Measurements from ENCODE around the gene GPSM1. TPM values are rescaled to one million over a fixed set of nuclear protein-coding genes. Genes with fewer than 3 reads are reported as not detected.
A peak's percentile ranks its signal among the peaks of the same experiment; 100 is the strongest.

Gene GPSM1
- total and polyA plus RNA-seq, 10 donors = 4.5 to 27.9 (median 12.5) TPM

DNA sequence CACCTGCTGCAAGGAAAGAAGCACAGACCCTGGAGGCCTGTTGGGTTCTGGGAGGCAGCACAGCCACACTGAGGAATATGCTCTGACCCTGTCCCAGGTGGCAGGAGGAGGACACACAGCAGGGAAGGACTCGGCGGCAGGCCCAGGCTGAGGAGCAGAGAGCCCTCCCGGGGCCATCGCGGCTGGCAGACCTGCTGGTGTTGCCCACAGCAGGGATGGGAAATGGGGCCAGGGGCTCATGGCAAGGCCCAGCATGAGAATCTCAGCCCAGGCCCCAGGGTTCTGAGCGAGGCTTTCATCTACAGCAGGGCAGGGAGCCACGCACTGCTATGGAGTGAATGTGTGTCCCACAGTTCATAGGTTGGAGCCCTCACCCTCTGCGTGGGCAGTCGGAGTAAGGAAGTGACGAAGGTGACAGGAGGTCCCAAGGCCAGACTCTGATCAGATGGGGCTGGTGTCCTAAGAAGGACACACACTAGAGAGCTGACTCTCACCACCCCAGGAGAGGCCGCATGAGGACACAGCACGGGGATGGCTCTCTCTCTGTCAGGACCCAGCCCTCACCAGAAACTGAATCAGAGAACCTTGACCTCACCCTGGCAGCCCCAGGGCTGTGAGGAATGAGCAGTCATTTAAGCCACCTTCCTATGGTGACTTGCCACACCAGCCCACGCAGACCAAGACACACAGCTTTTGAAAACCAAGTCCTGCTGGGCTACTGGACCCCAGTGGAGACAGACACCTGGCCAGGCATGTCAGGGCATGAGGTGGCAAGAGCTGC is 10.3 kb upstream of the GPSM1 start:
- Histone ChIP-seq H3K27ac (peak overlapping the region in 3 of 8 donors; percentile 6 to 65 (median 16)), H3K4me1 (peaks cover 0 to 26% (median 0%) of the 10 kb centered on the region in 6 donors), H3K36me3 (no peaks in the 10 kb centered on the region), H3K9me3 (peaks cover 0 to 24% (median 13%) of the 10 kb centered on the region in 8 donors), H3K27me3 (replicated peaks in 1 of 7) (peaks cover 0 to 6% (median 0%) of the 10 kb centered on the region in 7 donors), H3K4me3 (no peak overlapping the region)
- no peak for DNase-seq
- WGBS, 5 donors = 57 to 83% (median 76%) methylated on average over 9 to 13 of the region's 13 CpGs
- intact Hi-C loops (cut with DNase I; ENCODE audit: low total_unique reads) = no loop called here
- TF ChIP-seq, protein P1, sequence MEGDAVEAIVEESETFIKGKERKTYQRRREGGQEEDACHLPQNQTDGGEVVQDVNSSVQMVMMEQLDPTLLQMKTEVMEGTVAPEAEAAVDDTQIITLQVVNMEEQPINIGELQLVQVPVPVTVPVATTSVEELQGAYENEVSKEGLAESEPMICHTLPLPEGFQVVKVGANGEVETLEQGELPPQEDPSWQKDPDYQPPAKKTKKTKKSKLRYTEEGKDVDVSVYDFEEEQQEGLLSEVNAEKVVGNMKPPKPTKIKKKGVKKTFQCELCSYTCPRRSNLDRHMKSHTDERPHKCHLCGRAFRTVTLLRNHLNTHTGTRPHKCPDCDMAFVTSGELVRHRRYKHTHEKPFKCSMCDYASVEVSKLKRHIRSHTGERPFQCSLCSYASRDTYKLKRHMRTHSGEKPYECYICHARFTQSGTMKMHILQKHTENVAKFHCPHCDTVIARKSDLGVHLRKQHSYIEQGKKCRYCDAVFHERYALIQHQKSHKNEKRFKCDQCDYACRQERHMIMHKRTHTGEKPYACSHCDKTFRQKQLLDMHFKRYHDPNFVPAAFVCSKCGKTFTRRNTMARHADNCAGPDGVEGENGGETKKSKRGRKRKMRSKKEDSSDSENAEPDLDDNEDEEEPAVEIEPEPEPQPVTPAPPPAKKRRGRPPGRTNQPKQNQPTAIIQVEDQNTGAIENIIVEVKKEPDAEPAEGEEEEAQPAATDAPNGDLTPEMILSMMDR (IDR thresholded peaks at IDR 0.05 in 8 of 11, conservative IDR thresholded peaks at IDR 0.05 in 3 of 11) = no peak
- TF ChIP-seq POLR2A (IDR thresholded peaks at IDR 0.05) = no peak
- TF ChIP-seq POLR2AphosphoS5 (IDR thresholded peaks at IDR 0.05) = no peak

DNA sequence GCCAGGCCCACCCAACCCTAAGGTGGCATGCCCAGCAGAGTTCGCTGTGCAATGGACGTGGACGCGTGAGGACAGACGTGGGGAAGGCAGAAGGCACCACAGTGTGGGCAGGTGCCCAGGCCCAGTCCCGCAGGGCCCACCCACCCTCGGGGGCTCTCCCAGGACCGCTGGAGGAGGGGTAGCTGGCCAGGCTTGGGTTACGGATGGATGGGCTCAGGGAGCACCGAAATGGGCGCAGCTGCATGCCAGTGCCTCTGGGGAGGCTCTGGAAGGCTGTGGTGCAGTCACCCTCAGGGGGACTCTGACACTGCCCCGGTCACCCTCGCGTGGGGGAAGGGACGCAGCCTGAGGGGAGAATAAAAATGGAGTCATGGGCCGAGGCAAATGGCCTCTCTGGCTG is 9.6 kb upstream of the GPSM1 start:
- no peak for DNase-seq
- TF ChIP-seq, protein P1 (IDR thresholded peaks at IDR 0.05 in 8 of 11, conservative IDR thresholded peaks at IDR 0.05 in 3 of 11) = no peak
- TF ChIP-seq POLR2AphosphoS5 (IDR thresholded peaks at IDR 0.05) = no peak
- TF ChIP-seq POLR2A (IDR thresholded peaks at IDR 0.05) = no peak
- peaks cover 0 to 23% (median 0%) of the 10 kb centered on the region in 6 donors for H3K4me1 ChIP-seq
- H3K9me3 ChIP-seq = peaks cover 0 to 24% (median 13%) of the 10 kb centered on the region in 8 donors
- intact Hi-C loops (cut with DNase I; ENCODE audit: low total_unique reads) = no loop called here
- no peak overlapping the region for H3K4me3 ChIP-seq
- 66 to 86% (median 75%) methylated on average over 15 to 16 of the region's 16 CpGs for WGBS, 5 donors
- H3K36me3 ChIP-seq = no peaks in the 10 kb centered on the region
- no peaks in the 10 kb centered on the region for H3K27me3 ChIP-seq (replicated peaks in 1 of 7)
- no peak overlapping the region for H3K27ac ChIP-seq

DNA sequence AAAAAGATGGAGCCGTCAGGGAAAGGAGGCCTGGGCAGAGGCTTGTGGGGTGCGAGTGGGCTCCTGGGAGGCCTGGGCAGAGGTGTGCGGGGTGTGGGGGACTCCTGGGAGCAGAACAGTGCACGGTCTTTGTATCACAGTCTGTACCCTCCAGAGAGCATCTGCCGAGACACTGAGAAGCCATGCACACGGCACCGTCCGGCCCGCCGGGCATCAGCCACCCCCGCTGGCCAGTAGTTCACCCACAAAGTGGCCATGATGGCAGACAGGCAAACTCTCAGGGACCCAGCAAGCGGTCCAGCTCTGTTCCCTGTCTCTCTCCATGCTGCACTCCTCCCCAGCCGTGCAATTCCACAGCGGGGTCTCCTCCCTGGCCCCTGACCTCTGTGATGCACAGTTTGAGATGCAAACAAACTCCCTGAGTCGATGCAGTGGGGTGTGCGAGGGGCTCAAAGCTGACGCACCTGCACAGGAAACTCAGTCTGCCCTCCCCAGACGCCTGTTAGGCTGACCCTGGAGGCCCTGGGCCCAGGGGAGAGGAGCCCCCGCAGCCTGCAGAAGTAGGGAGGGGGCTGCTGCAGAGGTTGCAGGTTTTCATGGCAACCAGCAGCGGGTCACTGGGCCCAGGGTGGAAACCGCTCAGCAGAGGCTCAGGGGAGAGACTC is 9.1 kb upstream of the GPSM1 start:
- 50 to 67% (median 67%) methylated on average over 18 to 21 of the region's 21 CpGs for WGBS, 5 donors
- intact Hi-C loops (cut with DNase I; ENCODE audit: low total_unique reads) = no loop called here

More for the DNA sequence above, 9.1 kb upstream of the GPSM1 start:
- H3K4me1 ChIP-seq = peaks cover 0 to 23% (median 0%) of the 10 kb centered on the region in 6 donors
- TF ChIP-seq, protein P1 (IDR thresholded peaks at IDR 0.05 in 8 of 11, conservative IDR thresholded peaks at IDR 0.05 in 3 of 11) = no peak
- TF ChIP-seq POLR2AphosphoS5 (IDR thresholded peaks at IDR 0.05) = no peak
- TF ChIP-seq POLR2A (IDR thresholded peaks at IDR 0.05) = no peak
- H3K36me3 ChIP-seq = no peaks in the 10 kb centered on the region
- H3K4me3 ChIP-seq = no peak overlapping the region
- DNase-seq = no peak
- no peaks in the 10 kb centered on the region for H3K27me3 ChIP-seq (replicated peaks in 1 of 7)
- no peak overlapping the region for H3K27ac ChIP-seq
- H3K9me3 ChIP-seq = peaks cover 0 to 24% (median 13%) of the 10 kb centered on the region in 8 donors
